WTC11 (cell line): ENCODE data around the gene JMJD7. TPM values are rescaled to one million over a fixed set of nuclear protein-coding genes. Genes with fewer than 3 reads are reported as not detected.
A peak's percentile ranks its signal among the peaks of the same experiment; 100 is the strongest.

Source experiments
- ATAC-seq: fragments of 200-7000 bp; cut with Tn5 transposase; 2 replicates; pipeline ENCODE4 v1.10.0; 2021; ENCODE audit warnings: mild to moderate bottlenecking, moderate library complexity
- CTCF ChIA-PET: fragments of 300-600 bp; sonication (Branson Sonifier 250); formaldehyde crosslinking; loops from one replicate; lab custom pipeline; 2021; ENCODE audit warnings: antibody characterized with exemption; lab: Charles Lee
- POLR2A ChIA-PET: fragments of 350-600 bp; sonication (Branson Sonifier 250); formaldehyde crosslinking; loops from one replicate; lab custom pipeline; 2021; ENCODE audit warnings: antibody characterized with exemption; lab: Charles Lee
- DNase-seq: peaks from one replicate; pipeline ENCODE4 v3.0.0; 2021; ENCODE audit warnings: low spot score
- H3K27ac Mint-ChIP-seq: 2 replicates; pipeline ENCODE4 v1.8.0; 2021; ENCODE audit warnings: mixed read lengths
- H3K27me3 Mint-ChIP-seq: 2 replicates; pipeline ENCODE4 v1.8.0; 2021; ENCODE audit warnings: low read depth, mild to moderate bottlenecking, moderate library complexity, mixed read lengths
- H3K36me3 Mint-ChIP-seq: 2 replicates; pipeline ENCODE4 v1.8.0; 2021; ENCODE audit warnings: mixed read lengths
- H3K4me1 Mint-ChIP-seq: 2 replicates; pipeline ENCODE4 v1.8.0; 2022; ENCODE audit warnings: mixed read lengths
- H3K4me3 Mint-ChIP-seq: 2 replicates; pipeline ENCODE4 v1.8.0; 2021; ENCODE audit warnings: mild to moderate bottlenecking, moderate library complexity, mixed read lengths
- H3K9me3 Mint-ChIP-seq: 2 replicates; pipeline ENCODE4 v1.8.0; 2021; ENCODE audit warnings: mixed read lengths
- AFF4 ChIP-seq: sonication (generic); formaldehyde crosslinking; IDR thresholded peaks from 2 replicates; pipeline ENCODE4 v1.8.1; 2023; ENCODE audit warnings: mild to moderate bottlenecking, missing genetic modification reagents, borderline replicate concordance
- ARID4B ChIP-seq: sonication (generic); formaldehyde crosslinking; IDR thresholded peaks from 2 replicates; pipeline ENCODE4 v1.8.0; 2023; ENCODE audit warnings: missing genetic modification reagents, mild to moderate bottlenecking, borderline replicate concordance
- ATF6 ChIP-seq: sonication (generic); formaldehyde crosslinking; IDR thresholded peaks from 2 replicates; pipeline ENCODE4 v1.8.1; 2023; ENCODE audit warnings: mild to moderate bottlenecking, missing genetic modification reagents
- CREB1 ChIP-seq: sonication (generic); formaldehyde crosslinking; IDR thresholded peaks from 2 replicates; pipeline ENCODE4 v1.8.0; 2023; ENCODE audit warnings: mild to moderate bottlenecking, missing genetic modification reagents
- CREM ChIP-seq: sonication (generic); formaldehyde crosslinking; IDR thresholded peaks from 2 replicates; pipeline ENCODE4 v1.8.1; 2022; ENCODE audit warnings: mild to moderate bottlenecking, missing genetic modification reagents, moderate library complexity
- ESRRA ChIP-seq: sonication (generic); formaldehyde crosslinking; IDR thresholded peaks from 2 replicates; pipeline ENCODE4 v1.8.1; 2022; ENCODE audit warnings: mild to moderate bottlenecking, missing genetic modification reagents, borderline replicate concordance
- FOXP1 ChIP-seq: sonication (generic); formaldehyde crosslinking; IDR thresholded peaks from 2 replicates; pipeline ENCODE4 v1.8.0; 2022; ENCODE audit warnings: missing genetic modification reagents, mild to moderate bottlenecking, moderate library complexity, borderline replicate concordance
- GTF2I ChIP-seq: fragments of 250-450 bp; sonication (Bioruptor Pico); conservative IDR thresholded peaks from 2 replicates; pipeline ENCODE4 v1.4.0; 2021; ENCODE audit warnings: mild to moderate bottlenecking
- HMGXB4 ChIP-seq: sonication (generic); formaldehyde crosslinking; IDR thresholded peaks from 2 replicates; pipeline ENCODE4 v1.8.1; 2023; ENCODE audit warnings: mild to moderate bottlenecking, moderate library complexity, missing genetic modification reagents
- MYBL2 ChIP-seq: sonication (generic); formaldehyde crosslinking; IDR thresholded peaks from 2 replicates; pipeline ENCODE4 v1.8.1; 2023; ENCODE audit warnings: mild to moderate bottlenecking, moderate library complexity, missing genetic modification reagents
- NFE2L1 ChIP-seq: sonication (generic); formaldehyde crosslinking; IDR thresholded peaks from 2 replicates; pipeline ENCODE4 v1.8.1; 2023; ENCODE audit warnings: missing genetic modification reagents
- RELA ChIP-seq: sonication (generic); formaldehyde crosslinking; IDR thresholded peaks from 2 replicates; pipeline ENCODE4 v1.8.1; 2022; ENCODE audit warnings: missing genetic modification reagents, mild to moderate bottlenecking, borderline replicate concordance
- RORB ChIP-seq: fragments of 250-450 bp; sonication (Bioruptor Pico); IDR thresholded peaks from 2 replicates; pipeline ENCODE4 v1.9.0; 2021; ENCODE audit warnings: mild to moderate bottlenecking
- SMAD4 ChIP-seq: sonication (generic); formaldehyde crosslinking; IDR thresholded peaks from 2 replicates; pipeline ENCODE4 v1.8.0; 2022; ENCODE audit warnings: mild to moderate bottlenecking, missing genetic modification reagents
- SP1 ChIP-seq: sonication (generic); formaldehyde crosslinking; conservative IDR thresholded peaks from 2 replicates; pipeline ENCODE4 v1.8.1; 2022; ENCODE audit warnings: missing genetic modification reagents
- ZNF121 ChIP-seq: sonication (generic); formaldehyde crosslinking; IDR thresholded peaks from 2 replicates; pipeline ENCODE4 v1.8.0; 2023; ENCODE audit warnings: missing genetic modification reagents
- ZNF263 ChIP-seq: sonication (generic); formaldehyde crosslinking; IDR thresholded peaks from 2 replicates; pipeline ENCODE4 v1.8.1; 2022; ENCODE audit warnings: low read depth, mild to moderate bottlenecking, moderate library complexity, missing genetic modification reagents
- ZNF281 ChIP-seq: sonication (generic); formaldehyde crosslinking; IDR thresholded peaks from 2 replicates; pipeline ENCODE4 v1.8.0; 2023; ENCODE audit warnings: mild to moderate bottlenecking, missing genetic modification reagents
- total RNA-seq: library from RNA; stranded (reverse); gene quantifications from 3 replicates; pipeline ENCODE4 v1.2.3, GENCODE V29; 2021

JMJD7 gene
- total RNA-seq, 1 experiment from 2014 or later = 19.9 TPM

- TF ChIP-seq HMGXB4 (CRISPR knock-in tag) (no peak), FOXP1 (CRISPR knock-in tag) (no peak), AFF4 (CRISPR knock-in tag) (no peak), RORB (CRISPR knock-in tag) (no peak), MYBL2 (no peak), ZNF121 (CRISPR knock-in tag) (no peak), GTF2I (no peak), NFE2L1 (CRISPR knock-in tag) (no peak), ARID4B (CRISPR knock-in tag) (no peak), SP1 (CRISPR knock-in tag) (no peak), CREB1 (CRISPR knock-in tag) (no peak), ESRRA (CRISPR knock-in tag) (no peak), ZNF263 (CRISPR knock-in tag) (no peak), SMAD4 (CRISPR knock-in tag) (no peak)
Measured at GRCh38 chr15:41841131-41841530, 13.2 kb downstream of the JMJD7 start (continued).

- H3K27ac Mint-ChIP-seq = no peak overlapping the region
- ATAC-seq (peak; percentile 15), DNase-seq (no peak)
- H3K9me3 Mint-ChIP-seq = no peaks in the 10 kb centered on the region
- H3K4me1 Mint-ChIP-seq = no peaks in the 10 kb centered on the region
- ChIA-PET POLR2A (no interaction called here), CTCF (interaction anchor here (0.7 kb wide), 1 partner anchor 62 kb away, joined by 3 read pairs; no protein-coding TSS in a partner anchor)
- no peak overlapping the region for H3K4me3 Mint-ChIP-seq
- H3K36me3 Mint-ChIP-seq = peaks cover 2% of the 10 kb centered on the region; the same call in 1 of the 2 replicates
- H3K27me3 Mint-ChIP-seq = no peaks in the 10 kb centered on the region
- TF ChIP-seq ATF6 (CRISPR knock-in tag) (no peak), ARID4B (CRISPR knock-in tag) (no peak), CREM (CRISPR knock-in tag) (no peak), ZNF281 (no peak), RELA (CRISPR knock-in tag) (no peak)
Measured at GRCh38 chr15:41842229-41842628, 14.3 kb downstream of the JMJD7 start.
